NCI-H1105 (cell line): ENCODE data around the gene BHLHA15.
"Not testable (repeated sequence)": the region's sequence is repeated elsewhere in the genome, so short reads cannot be mapped to it uniquely, and the experiment has no call there.

Experiments
- DNase-seq: peaks from one replicate; lab custom pipeline; 2025; lab: John Stamatoyannopoulos, UW

The BHLHA15 gene

DNA sequence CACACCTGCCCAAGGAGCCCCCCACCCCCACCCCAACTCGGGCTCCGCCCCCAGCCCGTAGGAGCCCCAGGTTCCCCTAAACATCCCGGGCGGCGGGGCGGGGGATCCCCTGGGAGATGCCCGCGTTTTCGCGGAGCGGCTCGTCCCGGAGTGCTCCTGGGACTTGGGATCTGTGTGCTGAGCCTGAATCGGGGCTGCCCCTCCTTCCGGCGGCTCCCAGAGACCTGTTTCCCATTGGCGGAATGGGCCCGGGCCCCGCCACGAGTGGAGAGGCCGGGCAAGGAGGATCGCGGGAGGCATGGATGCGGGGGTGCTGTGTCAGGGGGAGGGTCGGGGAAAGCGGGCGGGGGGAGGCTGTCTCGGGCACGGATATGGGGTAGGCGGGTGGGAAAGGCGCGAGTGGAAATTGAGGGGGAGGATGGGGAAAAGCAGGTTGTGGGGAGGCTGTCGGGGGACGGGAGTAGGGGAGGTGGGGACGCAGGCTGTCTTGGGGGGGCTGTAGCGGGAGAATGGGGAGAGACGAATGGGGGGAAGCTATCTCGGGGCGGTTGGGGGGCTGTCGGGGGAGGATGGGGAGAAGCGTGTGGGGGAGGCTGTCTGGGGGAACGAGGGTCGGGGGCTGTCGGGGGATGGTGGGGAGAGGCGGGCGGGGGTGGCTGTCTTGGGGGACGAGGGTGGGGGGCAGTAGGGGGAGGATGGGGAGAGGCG lies 572 bp upstream of the BHLHA15 start:
- peak; percentile 14 for DNase-seq

GRCh38 chr7:98211676-98212531 lies 665 bp downstream of the BHLHA15 start:
- DNase-seq = no peak

- no peak for DNase-seq
Observed at GRCh38 chr7:98212532-98213041, 1.3 kb downstream of the BHLHA15 start.

GRCh38 chr7:98213296-98213887 lies 2.2 kb downstream of the BHLHA15 start:
- DNase-seq = no peak

DNA sequence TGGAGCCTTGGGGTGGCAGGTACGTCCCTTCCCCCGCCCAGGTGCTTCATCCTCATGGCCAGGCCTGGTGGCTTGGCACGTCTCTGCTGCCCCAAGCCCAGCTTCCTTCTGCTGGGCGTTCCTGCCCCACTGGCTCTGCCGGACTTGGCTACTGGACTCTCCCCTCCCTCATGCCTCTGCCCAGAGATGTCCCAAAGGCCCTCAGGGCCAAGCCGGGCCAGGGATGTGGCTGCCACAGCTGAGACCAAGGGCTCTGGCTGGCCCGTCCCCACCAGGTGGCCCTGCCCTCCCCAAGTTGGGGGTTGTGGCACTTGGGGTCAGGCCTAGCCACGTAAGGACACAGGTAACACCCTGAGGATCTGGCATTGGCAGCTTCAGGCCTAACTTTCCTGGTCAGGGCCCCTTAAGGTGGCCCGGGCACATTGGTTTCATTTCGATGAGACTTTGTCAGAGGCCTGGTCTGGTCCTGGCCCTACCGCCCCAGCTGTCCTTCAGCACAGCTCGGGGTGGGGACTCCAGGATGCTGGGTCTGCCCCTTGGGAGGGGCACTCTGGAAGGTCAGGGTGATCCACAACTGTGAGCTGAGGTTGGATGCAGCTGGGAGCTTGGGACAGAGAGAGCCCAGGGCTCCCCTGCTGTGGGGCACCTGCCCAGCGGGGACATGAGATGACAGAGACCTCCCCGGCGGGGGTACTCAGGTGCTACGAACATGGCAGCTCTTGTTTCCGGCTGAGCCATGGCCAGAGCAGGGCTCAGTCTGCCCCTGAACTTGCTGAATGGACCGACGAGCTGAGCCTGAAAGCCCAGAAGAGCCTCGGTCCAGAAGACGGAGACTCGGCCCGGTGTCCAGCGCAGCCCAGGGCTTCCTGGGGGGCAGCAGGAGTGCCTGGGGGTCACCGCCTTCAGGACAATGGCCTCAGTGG lies 2.9 kb downstream of the BHLHA15 start:
- no peak for DNase-seq

- no peak for DNase-seq
Observed at GRCh38 chr7:98214811-98215321, 3.6 kb downstream of the BHLHA15 start.

DNA sequence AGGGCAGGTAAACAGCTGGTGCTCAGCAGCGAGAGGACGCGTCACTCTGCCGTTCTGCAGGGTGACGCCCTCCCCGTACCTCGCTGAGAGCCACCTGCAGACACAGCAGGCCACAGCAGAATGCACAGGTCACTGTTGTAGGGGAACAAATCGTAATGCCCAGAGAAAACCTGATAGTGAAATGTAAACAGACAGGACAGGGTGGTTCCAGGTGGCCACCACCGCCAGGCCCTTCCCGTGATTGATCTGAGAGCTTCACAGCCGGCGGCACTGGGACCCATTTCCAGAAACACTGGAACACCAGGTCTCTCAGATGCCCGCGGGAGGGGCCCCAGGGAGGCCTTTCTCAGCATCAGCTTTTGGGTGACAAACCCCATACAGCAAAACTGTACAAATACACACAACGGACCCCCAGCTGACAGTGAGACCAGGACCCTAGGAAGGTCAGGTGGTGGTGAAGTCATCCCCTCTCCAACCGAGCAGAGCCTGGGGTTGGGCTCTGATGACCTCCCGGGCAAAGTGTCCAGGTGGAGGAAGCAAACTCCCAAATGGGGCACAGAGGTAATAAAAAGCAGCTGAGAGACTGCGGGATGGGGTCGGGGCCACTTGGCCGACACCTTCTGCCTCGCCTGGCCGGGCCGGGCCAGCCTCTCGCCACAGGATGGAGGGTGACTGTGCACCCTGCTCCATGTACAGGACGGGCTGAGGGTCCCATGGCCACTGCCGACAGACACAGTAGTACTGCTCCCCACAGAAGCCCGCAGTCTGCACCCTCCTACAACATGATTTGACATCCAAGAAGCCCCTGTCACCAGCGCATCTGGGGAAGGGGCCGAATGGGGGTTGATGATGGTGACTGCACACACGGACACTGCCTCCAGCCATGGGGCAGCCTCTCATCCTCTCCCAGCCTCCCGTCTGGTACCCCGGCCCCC lies 4.6 kb downstream of the BHLHA15 start:
- DNase-seq = no peak

GRCh38 chr7:98216941-98217622 lies 5.8 kb downstream of the BHLHA15 start:
- no peak for DNase-seq

GRCh38 chr7:98217623-98218582 lies 6.7 kb downstream of the BHLHA15 start:
- DNase-seq = no peak

GRCh38 chr7:98219382-98219781 lies 8.1 kb downstream of the BHLHA15 start:
- DNase-seq = not testable (repeated sequence)

DNA sequence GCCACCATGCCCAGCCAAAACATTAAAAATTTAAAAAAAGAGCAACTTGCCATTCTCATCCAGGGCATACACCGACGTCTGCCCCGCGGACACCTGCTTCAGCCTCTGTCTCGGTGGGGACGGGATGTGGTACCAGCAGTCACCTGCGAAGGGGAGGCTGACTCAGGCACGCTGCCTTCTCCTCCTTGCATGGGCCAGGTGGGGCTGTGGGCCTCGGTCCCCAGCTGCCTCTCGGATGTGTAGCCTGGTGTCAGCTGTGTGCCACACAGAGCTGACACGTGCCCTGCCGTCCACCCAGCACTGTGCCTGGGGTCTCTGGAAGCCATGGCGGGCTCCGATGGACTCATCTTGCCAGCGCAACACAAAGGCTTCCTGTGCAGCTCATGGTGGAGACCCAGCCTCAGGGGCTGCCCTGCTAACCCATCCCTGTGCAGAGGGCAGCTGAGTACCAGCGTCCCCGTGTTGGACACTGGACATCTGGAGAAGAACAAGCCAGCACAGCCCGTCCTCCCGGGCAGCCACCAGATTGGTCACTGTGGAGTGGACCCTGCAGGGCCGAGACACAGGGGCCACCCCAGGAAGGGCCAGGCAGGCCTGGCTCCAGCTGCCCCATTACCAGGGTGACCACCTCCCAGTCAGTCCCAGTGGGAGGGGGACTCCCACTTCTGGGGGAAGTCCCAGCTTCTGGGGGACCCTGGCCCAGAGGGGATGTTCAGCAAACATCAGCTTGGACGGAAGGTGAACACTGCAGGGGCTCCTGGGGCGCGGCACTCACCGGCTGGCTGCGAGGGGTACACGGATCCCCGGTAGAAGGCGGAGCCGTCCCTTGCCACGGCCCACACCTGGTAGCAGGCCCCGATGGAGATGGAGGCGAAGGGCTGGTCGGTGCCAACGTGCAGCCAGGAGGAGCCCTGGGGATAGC lies 10.6 kb downstream of the BHLHA15 start:
- DNase-seq = no peak

GRCh38 chr7:98222533-98223195 lies 11.4 kb downstream of the BHLHA15 start:
- no peak for DNase-seq

DNA sequence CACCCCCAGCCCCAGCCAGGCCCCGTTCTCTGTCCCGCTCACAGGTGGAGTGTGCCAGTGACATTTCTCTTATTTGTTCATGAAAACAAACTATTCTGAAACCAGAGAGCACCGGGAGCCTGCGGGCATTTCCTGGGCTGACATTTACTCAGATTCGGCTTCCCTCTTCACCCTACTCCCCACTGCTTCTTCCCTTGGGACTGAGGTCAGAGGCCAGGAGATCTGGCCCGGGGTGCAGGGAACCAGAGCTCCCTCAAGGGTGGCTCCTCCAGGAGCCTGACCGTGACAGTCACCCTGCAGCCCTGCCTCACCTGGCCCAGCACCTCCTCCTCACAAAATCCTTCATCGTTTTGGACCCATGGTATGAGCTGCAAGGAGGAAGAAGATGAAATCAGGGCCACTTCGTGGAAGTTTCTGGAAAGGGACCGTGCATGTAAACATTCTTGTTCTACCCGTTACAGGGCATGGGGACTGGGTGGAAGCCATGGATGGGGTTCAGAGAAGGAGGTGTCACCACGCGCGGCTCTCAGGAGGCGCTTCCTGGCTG lies 12.2 kb downstream of the BHLHA15 start:
- DNase-seq = no peak

DNA sequence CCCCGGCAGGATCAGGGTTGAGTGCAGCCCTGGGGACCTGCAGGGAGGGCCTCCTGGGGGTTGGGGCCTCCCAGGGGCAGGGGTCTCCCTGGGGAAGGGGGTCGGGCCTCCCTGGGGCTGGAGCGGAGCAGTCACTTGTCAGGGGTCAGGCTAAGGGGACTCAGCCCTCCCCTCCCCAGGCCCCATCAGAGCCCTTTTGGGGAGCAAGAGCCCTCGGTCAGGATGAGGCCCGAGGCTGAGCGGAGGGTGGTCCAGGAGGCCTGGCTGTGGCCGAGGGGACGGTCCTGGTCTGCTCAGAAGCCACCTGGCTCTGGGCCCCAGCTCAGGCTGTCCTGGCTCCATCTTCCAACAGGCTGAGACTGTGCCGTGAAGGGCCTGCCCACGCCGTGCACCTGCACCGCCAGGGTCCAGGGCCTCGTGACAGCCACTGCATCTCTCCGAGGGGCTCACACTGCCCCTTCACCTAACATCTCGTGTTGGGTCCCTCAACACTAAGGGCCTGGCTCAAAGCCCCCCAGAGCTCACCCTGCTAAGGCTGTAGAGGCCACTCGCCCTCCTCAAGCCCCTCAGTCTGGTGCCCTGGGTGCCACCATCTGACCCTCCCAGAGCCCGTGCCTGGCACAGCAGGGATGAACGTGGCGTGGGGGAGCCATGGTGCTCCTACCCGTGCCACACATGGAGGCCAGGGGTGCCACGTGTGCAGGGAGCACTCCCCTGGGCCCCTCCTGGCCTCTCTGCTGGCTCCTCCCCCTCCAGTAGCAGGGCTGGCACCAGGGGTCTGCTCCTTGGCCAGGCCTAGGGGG lies 12.9 kb downstream of the BHLHA15 start:
- DNase-seq = no peak

DNA sequence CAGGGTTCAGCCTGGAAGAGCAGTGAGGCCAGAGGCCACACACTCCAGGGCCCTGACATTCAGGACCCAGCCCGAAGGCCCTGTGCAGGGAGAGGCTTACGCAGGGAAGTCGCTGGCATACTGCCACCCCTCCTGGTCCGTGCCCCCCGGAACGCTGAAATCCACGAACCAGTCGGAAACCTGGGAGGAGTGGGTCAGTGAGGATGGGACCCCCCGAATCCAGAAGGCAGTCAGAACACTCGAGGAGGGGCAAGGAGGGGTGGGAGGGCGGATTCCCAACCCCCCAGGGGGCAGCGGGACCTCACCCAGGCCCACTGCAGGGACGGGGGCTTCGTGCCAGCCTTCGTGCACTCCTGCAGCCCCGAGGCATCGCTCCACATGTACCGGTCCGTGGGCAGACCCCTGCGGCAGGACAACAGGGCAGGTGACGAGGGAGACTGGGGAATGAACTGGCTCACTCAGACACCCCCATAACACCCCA lies 13.5 kb downstream of the BHLHA15 start:
- DNase-seq = no peak
